Thyroid gland (tissue), 4 donors: ENCODE measurements around the gene RERG.

Source experiments
- CTCF ChIP-seq, 6 experiments: fragments of 200-600 bp in 3 of 6; fragments of 450-650 bp in 3 of 6; sonication (generic) in 3 of 6; IDR thresholded peaks; one replicate each; pipeline ENCODE4 v1.5.1; 2016 to 2019; ENCODE audit warnings: antibody characterized with exemption in 6 of 6, mild to moderate bottlenecking in 2 of 6, inconsistent platforms in 1 of 6, moderate library complexity in 1 of 6
- POLR2A ChIP-seq, 2 donors: fragments of 450-650 bp; IDR thresholded peaks; one replicate each; pipeline ENCODE4 v1.6.1; 2017; ENCODE audit warnings: antibody characterized with exemption in 2 of 2, mild to moderate bottlenecking in 2 of 2, moderate library complexity in 1 of 2

- no peak for TF ChIP-seq CTCF (IDR thresholded peaks at IDR 0.05)
- TF ChIP-seq POLR2A (IDR thresholded peaks at IDR 0.05): no peak
Measured at GRCh38 chr12:15196678-15197505, 24.3 kb downstream of the RERG start.
